ENCODE data around the gene ODF4.

DNA sequence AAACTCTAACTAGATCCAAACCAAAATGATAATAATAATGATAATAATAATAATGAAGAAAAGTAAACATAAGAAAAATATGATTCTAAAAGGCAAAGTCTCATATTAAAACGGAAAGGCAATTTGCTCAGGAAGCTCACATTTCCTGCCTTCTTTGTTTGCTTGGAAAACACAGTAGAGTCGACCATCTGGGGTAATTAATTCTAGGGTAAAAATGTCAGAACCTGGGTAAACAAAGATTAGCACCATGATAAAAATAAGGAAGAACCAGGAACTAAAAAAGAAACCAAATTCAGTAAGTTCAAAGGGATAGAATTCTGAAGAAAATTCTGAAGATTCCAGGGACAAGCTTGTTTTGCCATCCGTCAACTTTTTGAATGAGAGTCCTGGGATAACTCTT is 20.6 kb downstream of the ODF4 start:
- TF ChIP-seq CTCF (IDR thresholded peaks at IDR 0.05) (no peak), EP300 (IDR thresholded peaks at IDR 0.05) (no peak), POLR2A (IDR thresholded peaks at IDR 0.05) (no peak)
